MCF 10A (cell line): ENCODE results near the gene SELP. TPM values are rescaled to one million over a fixed set of nuclear protein-coding genes. Genes with fewer than 3 reads are reported as not detected.

Source experiments
- BruUV-seq: library from RNA; stranded (reverse); fragments of 400-500 nt; replicated peaks from 2 replicates; lab custom pipeline; 2021; lab: Mats Ljungman, UMichigan
- CTCF ChIA-PET: fragments of 300-600 bp; sonication (Branson Sonifier 250); formaldehyde crosslinking; extraction: SDS; loops from one replicate; lab custom pipeline; 2021; ENCODE audit warnings: antibody characterized with exemption, inconsistent platforms; lab: Yijun Ruan, JAX
- POLR2A ChIA-PET: fragments of 300-600, 350-650 bp; sonication (Branson Sonifier 250); formaldehyde crosslinking; extraction: SDS; loops from one replicate; lab custom pipeline; 2020; ENCODE audit warnings: antibody characterized with exemption, inconsistent platforms; lab: Yijun Ruan, JAX
- DNase-seq: peaks from one replicate; pipeline ENCODE4 v3.0.0-alpha.2; 2018; ENCODE audit not compliant: unreplicated experiment
- H3K27ac Mint-ChIP-seq: one replicate; pipeline ENCODE4 v1.8.0; 2022; ENCODE audit warnings: mild to moderate bottlenecking, low read depth, mixed read lengths; ENCODE audit not compliant: unreplicated experiment
- H3K27me3 Mint-ChIP-seq: one replicate; pipeline ENCODE4 v1.8.0; 2022; ENCODE audit warnings: mixed read lengths; ENCODE audit not compliant: insufficient read depth, unreplicated experiment
- H3K36me3 Mint-ChIP-seq: one replicate; pipeline ENCODE4 v1.8.0; 2022; ENCODE audit warnings: mild to moderate bottlenecking, moderate library complexity, mixed read lengths; ENCODE audit not compliant: insufficient read depth, unreplicated experiment
- H3K4me1 Mint-ChIP-seq: one replicate; pipeline ENCODE4 v1.8.0; 2022; ENCODE audit warnings: mixed read lengths; ENCODE audit not compliant: insufficient read depth, unreplicated experiment
- H3K4me3 Mint-ChIP-seq: one replicate; pipeline ENCODE4 v1.8.0; 2022; ENCODE audit warnings: mild to moderate bottlenecking, moderate library complexity, mixed read lengths; ENCODE audit not compliant: unreplicated experiment
- H3K9me3 Mint-ChIP-seq: one replicate; pipeline ENCODE4 v1.8.0; 2022; ENCODE audit warnings: mixed read lengths; ENCODE audit not compliant: unreplicated experiment
- intact Hi-C: fragments of 100-400 bp; cut with micrococcal nuclease; formaldehyde crosslinking; loops from 2 replicates; pipeline ENCODE4 v1.14.1; 2022
- total RNA-seq: library from RNA; stranded (reverse); gene quantifications from 2 replicates; pipeline ENCODE4 v1.2.3, GENCODE V29; 2022
- TF ChIP-seq, protein P1 (sequence below): fragments of 200-600 bp; IDR thresholded peaks from one replicate; pipeline ENCODE4 v1.8.0; 2022; ENCODE audit warnings: antibody characterized with exemption, mild to moderate bottlenecking; ENCODE audit not compliant: unreplicated experiment

Gene SELP
- total RNA-seq, 1 experiment from 2014 or later, result not detected

GRCh38 chr1:169576241-169576934 lies 53.5 kb downstream of the SELP start:
- intact Hi-C loops, result no loop called here
- peaks cover 36% of the 10 kb centered on the region for H3K27me3 Mint-ChIP-seq
- no peaks in the 10 kb centered on the region for H3K4me1 Mint-ChIP-seq
- TF ChIP-seq, protein P1, sequence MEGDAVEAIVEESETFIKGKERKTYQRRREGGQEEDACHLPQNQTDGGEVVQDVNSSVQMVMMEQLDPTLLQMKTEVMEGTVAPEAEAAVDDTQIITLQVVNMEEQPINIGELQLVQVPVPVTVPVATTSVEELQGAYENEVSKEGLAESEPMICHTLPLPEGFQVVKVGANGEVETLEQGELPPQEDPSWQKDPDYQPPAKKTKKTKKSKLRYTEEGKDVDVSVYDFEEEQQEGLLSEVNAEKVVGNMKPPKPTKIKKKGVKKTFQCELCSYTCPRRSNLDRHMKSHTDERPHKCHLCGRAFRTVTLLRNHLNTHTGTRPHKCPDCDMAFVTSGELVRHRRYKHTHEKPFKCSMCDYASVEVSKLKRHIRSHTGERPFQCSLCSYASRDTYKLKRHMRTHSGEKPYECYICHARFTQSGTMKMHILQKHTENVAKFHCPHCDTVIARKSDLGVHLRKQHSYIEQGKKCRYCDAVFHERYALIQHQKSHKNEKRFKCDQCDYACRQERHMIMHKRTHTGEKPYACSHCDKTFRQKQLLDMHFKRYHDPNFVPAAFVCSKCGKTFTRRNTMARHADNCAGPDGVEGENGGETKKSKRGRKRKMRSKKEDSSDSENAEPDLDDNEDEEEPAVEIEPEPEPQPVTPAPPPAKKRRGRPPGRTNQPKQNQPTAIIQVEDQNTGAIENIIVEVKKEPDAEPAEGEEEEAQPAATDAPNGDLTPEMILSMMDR, result no peak
- H3K27ac Mint-ChIP-seq, result no peak overlapping the region
- H3K36me3 Mint-ChIP-seq, result no peaks in the 10 kb centered on the region
- no peak overlapping the region for H3K4me3 Mint-ChIP-seq
- BruUV-seq, result no TSS peak
- POLR2A ChIA-PET, result interaction anchor here (0.8 kb wide), 1 partner anchor 16 kb away, joined by 3 read pairs; no protein-coding TSS in a partner anchor
- CTCF ChIA-PET, result interaction anchor here (0.6 to 1.8 kb wide), 6 partner anchors 8 to 26 kb away, joined by 3 to 11 read pairs (median 4); partner anchors contain the start of gene F5
- no peak for DNase-seq
- H3K9me3 Mint-ChIP-seq, result no peaks in the 10 kb centered on the region

- CTCF ChIA-PET, result no interaction called here
- H3K4me3 Mint-ChIP-seq, result no peak overlapping the region
- H3K4me1 Mint-ChIP-seq, result no peaks in the 10 kb centered on the region
- intact Hi-C loops, result no loop called here
- H3K27ac Mint-ChIP-seq, result no peak overlapping the region
- peaks cover 36% of the 10 kb centered on the region for H3K27me3 Mint-ChIP-seq
- H3K9me3 Mint-ChIP-seq, result no peaks in the 10 kb centered on the region
- POLR2A ChIA-PET, result no interaction called here
- no TSS peak for BruUV-seq
- no peaks in the 10 kb centered on the region for H3K36me3 Mint-ChIP-seq
- DNase-seq, result no peak
- TF ChIP-seq, protein P1, result no peak
Measured at GRCh38 chr1:169574336-169574735, 55.6 kb downstream of the SELP start.

DNA sequence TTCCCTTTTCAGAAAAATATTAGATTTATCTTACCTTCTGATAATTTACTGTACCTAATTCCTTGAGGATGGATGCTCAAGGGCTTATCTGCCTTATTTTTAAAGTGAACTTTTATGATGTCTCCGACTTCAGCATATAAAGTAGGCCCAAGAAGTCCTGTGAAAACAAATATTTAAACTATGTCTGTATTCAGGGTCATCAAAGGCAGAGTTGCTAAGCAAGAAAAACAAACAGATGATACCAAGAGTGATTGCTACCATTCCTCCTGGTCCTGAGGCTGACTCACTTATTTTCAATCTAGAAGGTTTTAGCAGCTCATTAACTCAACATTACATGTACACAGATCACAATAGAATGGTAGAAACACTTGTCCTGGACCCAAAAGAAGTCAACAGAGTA lies 57.7 kb downstream of the SELP start:
- H3K27ac Mint-ChIP-seq, result no peak overlapping the region
- no peak overlapping the region for H3K4me3 Mint-ChIP-seq
- no peaks in the 10 kb centered on the region for H3K36me3 Mint-ChIP-seq
- peaks cover 36% of the 10 kb centered on the region for H3K27me3 Mint-ChIP-seq
- no peaks in the 10 kb centered on the region for H3K4me1 Mint-ChIP-seq
- BruUV-seq, result no TSS peak
- DNase-seq, result no peak
- TF ChIP-seq, protein P1, result no peak
- no peaks in the 10 kb centered on the region for H3K9me3 Mint-ChIP-seq
- ChIA-PET POLR2A (no interaction called here), CTCF (interaction anchor here (0.7 kb wide), 1 partner anchor 248 kb away, joined by 3 read pairs; no protein-coding TSS in a partner anchor)
- intact Hi-C loops, result no loop called here

- TF ChIP-seq, protein P1, result no peak
- no peaks in the 10 kb centered on the region for H3K36me3 Mint-ChIP-seq
- no peak overlapping the region for H3K27ac Mint-ChIP-seq
- intact Hi-C loops, result no loop called here
- H3K4me3 Mint-ChIP-seq, result no peak overlapping the region
- ChIA-PET POLR2A (no interaction called here), CTCF (interaction anchor here (0.6 kb wide), 1 partner anchor 166 kb away, joined by 3 read pairs; no protein-coding TSS in a partner anchor)
- H3K9me3 Mint-ChIP-seq, result no peaks in the 10 kb centered on the region
- no peaks in the 10 kb centered on the region for H3K4me1 Mint-ChIP-seq
- no TSS peak for BruUV-seq
- H3K27me3 Mint-ChIP-seq, result peaks cover 36% of the 10 kb centered on the region
- DNase-seq, result no peak
Measured at GRCh38 chr1:169571450-169571849, 58.5 kb downstream of the SELP start.
